Measurements from ENCODE around the gene TMEM156. TPM values are rescaled to one million over a fixed set of nuclear protein-coding genes. Genes with fewer than 3 reads are reported as not detected.

TMEM156 gene
- total and polyA plus RNA-seq, 10 of the 15 experiments (the other 5 are each of a cell fraction or from before 2014, with no cell fraction given) = 20.8 to 48.3 (median 32.7) TPM

- TF ChIP-seq BHLHE40 (IDR thresholded peaks at IDR 0.05; ENCODE audit: borderline replicate concordance in 1 of 2, low read depth in 2 of 2, low read length in 1 of 2) = no peak
- TF ChIP-seq, protein P1, sequence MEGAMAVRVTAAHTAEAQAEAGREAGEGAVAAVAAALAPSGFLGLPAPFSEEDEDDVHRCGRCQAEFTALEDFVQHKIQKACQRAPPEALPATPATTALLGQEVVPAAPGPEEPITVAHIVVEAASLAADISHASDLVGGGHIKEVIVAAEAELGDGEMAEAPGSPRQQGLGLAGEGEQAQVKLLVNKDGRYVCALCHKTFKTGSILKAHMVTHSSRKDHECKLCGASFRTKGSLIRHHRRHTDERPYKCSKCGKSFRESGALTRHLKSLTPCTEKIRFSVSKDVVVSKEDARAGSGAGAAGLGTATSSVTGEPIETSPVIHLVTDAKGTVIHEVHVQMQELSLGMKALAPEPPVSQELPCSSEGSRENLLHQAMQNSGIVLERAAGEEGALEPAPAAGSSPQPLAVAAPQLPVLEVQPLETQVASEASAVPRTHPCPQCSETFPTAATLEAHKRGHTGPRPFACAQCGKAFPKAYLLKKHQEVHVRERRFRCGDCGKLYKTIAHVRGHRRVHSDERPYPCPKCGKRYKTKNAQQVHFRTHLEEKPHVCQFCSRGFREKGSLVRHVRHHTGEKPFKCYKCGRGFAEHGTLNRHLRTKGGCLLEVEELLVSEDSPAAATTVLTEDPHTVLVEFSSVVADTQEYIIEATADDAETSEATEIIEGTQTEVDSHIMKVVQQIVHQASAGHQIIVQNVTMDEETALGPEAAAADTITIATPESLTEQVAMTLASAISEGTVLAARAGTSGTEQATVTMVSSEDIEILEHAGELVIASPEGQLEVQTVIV (IDR thresholded peaks at IDR 0.05; ENCODE audit: borderline replicate concordance, partially characterized antibody) = no peak
Observed at GRCh38 chr4:38979511-38980230, 52.5 kb downstream of the TMEM156 start (continued).

- no peak overlapping the region for H3K27ac ChIP-seq (ENCODE audit: control insufficient read depth, insufficient read depth)
- FAIRE-seq (no peak), ATAC-seq (no peak), DNase-seq (ENCODE audit: low read depth, low spot score) (no peak)
- intact Hi-C loops (cut with micrococcal nuclease; ENCODE audit: unreplicated experiment) (no loop called here), in situ Hi-C loops (cut with MboI) (no loop called here)
- RAD21 ChIA-PET (ENCODE audit: unreplicated experiment) = no interaction called here
- H4K20me1 ChIP-seq (ENCODE audit: control insufficient read depth, insufficient read depth) = no peaks in the 10 kb centered on the region
- no peak overlapping the region for H3K4me2 ChIP-seq (ENCODE audit: control insufficient read depth, insufficient read depth)
- no peak overlapping the region for H2AFZ ChIP-seq (ENCODE audit: control insufficient read depth, low read depth, low read length)
- SMC1A ChIA-PET (ENCODE audit: uncharacterized antibody, unreplicated experiment) = interaction anchor here (0.8 to 2.8 kb wide), 3 partner anchors 21 to 72 kb away, joined by 3 to 7 read pairs (median 5); no protein-coding TSS in a partner anchor
- no peaks in the 10 kb centered on the region for H3K9me3 ChIP-seq (replicated peaks; ENCODE audit: control insufficient read depth, insufficient read depth, low read length)
- peaks cover 6% of the 10 kb centered on the region; the same call in 1 of the 2 replicates for H3K4me1 ChIP-seq (ENCODE audit: control insufficient read depth, insufficient read depth, low read length)
- H3K4me3 ChIP-seq = no peak overlapping the region
- no peaks in the 10 kb centered on the region for H3K79me2 ChIP-seq (ENCODE audit: control insufficient read depth, insufficient read depth, low read length)
- no peaks in the 10 kb centered on the region for H3K27me3 ChIP-seq (replicated peaks in 1 of 2; ENCODE audit: control insufficient read depth in 2 of 2, insufficient read depth in 2 of 2, low read length in 1 of 2)
- no TSS peak for BruUV-seq (replicated peaks)
- POLR2A ChIA-PET = interaction anchor here (0.6 kb wide), 1 partner anchor 285 kb away, joined by 4 read pairs; no protein-coding TSS in a partner anchor
- 100% methylated on average over 4 of the region's 4 CpGs for WGBS (ENCODE audit: insufficient coverage, insufficient replicate concordance, low lambda C conversion rate, missing lambda C conversion rate)
- H3K9ac ChIP-seq (ENCODE audit: control insufficient read depth, insufficient read depth, low read length) = no peak overlapping the region
- CTCF ChIA-PET = interaction anchor here (0.9 kb wide), 1 partner anchor 12 kb away, joined by 3 read pairs; no protein-coding TSS in a partner anchor
- H3K36me3 ChIP-seq (ENCODE audit: control insufficient read depth in 2 of 2, insufficient read depth in 2 of 2, low read length in 1 of 2) = peaks cover 6 to 7% of the 10 kb centered on the region in 2 experiments; a peak in 3 of 4 replicates
- no peak for TF ChIP-seq SIN3A (IDR thresholded peaks at IDR 0.05; ENCODE audit: low read depth, low read length)
- no peak for TF ChIP-seq POLR2AphosphoS2 (IDR thresholded peaks at IDR 0.05; ENCODE audit: low read depth, low read length)
- TF ChIP-seq STAT1 (conservative IDR thresholded peaks at IDR 0.05) = no peak
- TF ChIP-seq USF1 (IDR thresholded peaks at IDR 0.05; ENCODE audit: borderline replicate concordance, extremely low read length, insufficient read depth, low read depth, low read length) = no peak
- no peak for TF ChIP-seq TAF1 (IDR thresholded peaks at IDR 0.05; ENCODE audit: borderline replicate concordance, low read depth, low read length)
- no peak for TF ChIP-seq MTA2 (IDR thresholded peaks at IDR 0.05; ENCODE audit: low read depth)
- no peak for TF ChIP-seq JUND (IDR thresholded peaks at IDR 0.05; ENCODE audit: low read depth, low read length)
- TF ChIP-seq, protein P1 (IDR thresholded peaks at IDR 0.05; ENCODE audit: borderline replicate concordance, partially characterized antibody) = no peak
- TF ChIP-seq MAX (IDR thresholded peaks at IDR 0.05; ENCODE audit: low read depth, low read length) = no peak
- TF ChIP-seq RAD21 (IDR thresholded peaks at IDR 0.05; ENCODE audit: insufficient read depth, low read depth, low read length) = no peak
- TF ChIP-seq ZZZ3 (IDR thresholded peaks at IDR 0.05; ENCODE audit: control insufficient read depth, insufficient read length, low read depth) = no peak
- TF ChIP-seq KLF5 (IDR thresholded peaks at IDR 0.05; ENCODE audit: partially characterized antibody) = no peak
- TF ChIP-seq BRCA1 (IDR thresholded peaks at IDR 0.05; ENCODE audit: low read depth, low read length) = no peak
- no peak for TF ChIP-seq SIX5 (IDR thresholded peaks at IDR 0.05; ENCODE audit: low read depth, low read length, severe bottlenecking)
Observed at GRCh38 chr4:38979081-38979480, 53.1 kb downstream of the TMEM156 start.

Data from GM12878 (cell line).